ENCODE results near the gene STK38. TPM values are rescaled to one million over a fixed set of nuclear protein-coding genes. Genes with fewer than 3 reads are reported as not detected.

The STK38 gene
- total and polyA plus RNA-seq, 2 donors (not counting 1 experiment from before 2014, with no cell fraction given), result 26.1 to 67.4 TPM

- Histone ChIP-seq H3K9me3 (ENCODE audit: control extremely low read depth in 1 of 3, control insufficient read depth in 2 of 3, insufficient read depth in 1 of 3, low read length in 2 of 3) (no peaks in the 10 kb centered on the region), H3K27ac (ENCODE audit: low read length in 2 of 2) (peak overlapping the region in 1 of 2 donors; percentile 92), H3K4me2 (replicated peaks; ENCODE audit: low read depth, low read length, poor library complexity, severe bottlenecking) (peak overlapping the region; percentile 87), H3K79me2 (ENCODE audit: control insufficient read depth, insufficient read depth, low read length) (peaks cover 51% of the 10 kb centered on the region), H3K9ac (ENCODE audit: low read length) (no peak overlapping the region), H3K4me1 (ENCODE audit: control insufficient read depth in 2 of 2, insufficient read depth in 2 of 2, low read length in 2 of 2) (peaks cover 46 to 52% of the 10 kb centered on the region in 2 donors), H3K36me3 (replicated peaks in 1 of 2; ENCODE audit: control extremely low read depth in 1 of 2, control insufficient read depth in 1 of 2, extremely low read depth in 1 of 2, insufficient read depth in 2 of 2, low read length in 1 of 2) (no peaks in the 10 kb centered on the region), H3K27me3 (replicated peaks in 1 of 4; ENCODE audit: control extremely low read depth in 1 of 4, control insufficient read depth in 3 of 4, insufficient read depth in 4 of 4, low read length in 3 of 4) (no peaks in the 10 kb centered on the region), H3K4me3 (ENCODE audit: control extremely low read depth in 1 of 5, extremely low read depth in 1 of 5, insufficient read depth in 1 of 5, low read depth in 2 of 5, low read length in 4 of 5) (no peak overlapping the region), H2AFZ (ENCODE audit: insufficient read depth, low read depth, low read length, poor library complexity, severe bottlenecking) (peak overlapping the region; percentile 85), H4K20me1 (ENCODE audit: control insufficient read depth, insufficient read depth, low read length, poor library complexity, severe bottlenecking) (no peaks in the 10 kb centered on the region)
- WGBS (ENCODE audit: insufficient coverage), result 100% methylated on average over 1 of the region's 2 CpGs
- intact Hi-C loops (cut with micrococcal nuclease), result loop anchor here (5.0 kb wide), 1 partner anchor 209 kb away; no protein-coding TSS in a partner anchor
- Mint-ChIP-seq H3K9me3 (ENCODE audit: insufficient read depth) (no peaks in the 10 kb centered on the region), H3K4me1 (peaks cover 54% of the 10 kb centered on the region), H3K27me3 (no peaks in the 10 kb centered on the region), H3K27ac (peak overlapping the region; percentile 90), H3K4me3 (peak overlapping the region; percentile 94)
- no peak for ATAC-seq (ENCODE audit: low read depth)
- no peak for DNase-seq
- ChIA-PET CTCF (no interaction called here), POLR2A (interaction anchor here (0.6 to 2.5 kb wide), 4 partner anchors 31 to 348 kb away, joined by 3 to 11 read pairs (median 6); partner anchors contain the start of gene SRSF3)
- TF ChIP-seq EZH2 (IDR thresholded peaks at IDR 0.05; ENCODE audit: borderline replicate concordance, insufficient read depth, low read depth, low read length, poor library complexity, severe bottlenecking), result no peak
- no peak for TF ChIP-seq CTCF (IDR thresholded peaks at IDR 0.05)
Measured at GRCh38 chr6:36548401-36548743, 1.1 kb upstream of the STK38 start.

DNA sequence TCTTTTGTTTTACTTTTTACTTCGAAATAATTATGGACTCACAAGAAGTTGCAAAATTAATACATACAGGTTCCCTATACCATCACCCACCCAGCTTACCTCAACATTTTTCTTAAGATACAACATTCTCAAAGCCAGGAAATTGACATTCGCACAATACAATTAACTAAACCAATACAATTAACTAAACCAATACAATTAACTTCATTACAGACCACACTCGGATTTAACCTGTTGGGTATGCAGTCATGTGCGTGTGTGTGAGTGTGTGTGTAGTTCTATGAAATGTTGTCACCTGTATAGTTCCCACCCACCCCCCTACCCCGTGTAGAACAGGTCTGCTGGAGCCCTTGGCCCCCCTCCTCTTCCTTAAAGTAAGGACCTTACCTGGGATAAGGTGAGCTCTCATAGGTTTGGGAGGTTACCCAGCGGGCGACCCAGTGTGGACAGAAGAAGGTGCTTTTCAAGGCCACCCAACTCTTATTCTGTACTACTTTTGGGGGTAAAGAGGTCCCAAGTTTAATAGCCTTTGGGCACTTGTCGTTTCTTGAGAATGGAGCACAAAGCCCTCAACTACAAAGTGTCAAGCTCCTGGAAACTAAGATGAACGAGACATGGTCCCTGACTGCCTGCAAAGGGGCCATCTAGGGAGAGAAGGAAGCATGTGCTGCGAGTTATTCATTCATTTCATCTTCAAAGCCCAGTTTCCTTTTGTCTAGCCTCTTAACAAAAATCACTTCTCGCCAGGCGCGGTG is 544 bp upstream of the STK38 start:
- no peaks in the 10 kb centered on the region for H3K27me3 ChIP-seq (replicated peaks in 1 of 4; ENCODE audit: control extremely low read depth in 1 of 4, control insufficient read depth in 3 of 4, insufficient read depth in 4 of 4, low read length in 3 of 4)
- POLR2A ChIA-PET, result interaction anchor here (0.6 to 2.5 kb wide), 4 partner anchors 32 to 349 kb away, joined by 3 to 6 read pairs (median 5); partner anchors contain the start of gene SRSF3
- intact Hi-C loops (cut with micrococcal nuclease), result loop anchor here (1.0 to 5.0 kb wide), 5 partner anchors 46 to 209 kb away; partner anchors contain the start of genes CDKN1A, KCTD20, PXT1 and SRSF3
- ATAC-seq (ENCODE audit: low read depth) (no peak), DNase-seq (no peak)
- no CpG with 5 or more reads among the region's 13 CpGs for WGBS (ENCODE audit: insufficient coverage)
- Mint-ChIP-seq H3K4me1 (peaks cover 57% of the 10 kb centered on the region), H3K4me3 (peak overlapping the region; percentile 94), H3K27me3 (no peaks in the 10 kb centered on the region), H3K9me3 (ENCODE audit: insufficient read depth) (no peaks in the 10 kb centered on the region), H3K27ac (peak overlapping the region; percentile 91)
- no peaks in the 10 kb centered on the region for H3K36me3 ChIP-seq (replicated peaks in 1 of 2; ENCODE audit: control extremely low read depth in 1 of 2, control insufficient read depth in 1 of 2, extremely low read depth in 1 of 2, insufficient read depth in 2 of 2, low read length in 1 of 2)
- H4K20me1 ChIP-seq (ENCODE audit: control insufficient read depth, insufficient read depth, low read length, poor library complexity, severe bottlenecking), result no peaks in the 10 kb centered on the region
- peak overlapping the region; percentile 85 for H2AFZ ChIP-seq (ENCODE audit: insufficient read depth, low read depth, low read length, poor library complexity, severe bottlenecking)
- no peak for TF ChIP-seq CTCF (IDR thresholded peaks at IDR 0.05)
- no peak for TF ChIP-seq EZH2 (IDR thresholded peaks at IDR 0.05; ENCODE audit: borderline replicate concordance, insufficient read depth, low read depth, low read length, poor library complexity, severe bottlenecking)
- peaks cover 56% of the 10 kb centered on the region for H3K79me2 ChIP-seq (ENCODE audit: control insufficient read depth, insufficient read depth, low read length)
- no peaks in the 10 kb centered on the region for H3K9me3 ChIP-seq (ENCODE audit: control extremely low read depth in 1 of 3, control insufficient read depth in 2 of 3, insufficient read depth in 1 of 3, low read length in 2 of 3)
- H3K4me2 ChIP-seq (replicated peaks; ENCODE audit: low read depth, low read length, poor library complexity, severe bottlenecking), result peak overlapping the region; percentile 87
- H3K4me1 ChIP-seq (ENCODE audit: control insufficient read depth in 2 of 2, insufficient read depth in 2 of 2, low read length in 2 of 2), result peaks cover 49 to 55% of the 10 kb centered on the region in 2 donors
- H3K27ac ChIP-seq (ENCODE audit: low read length in 2 of 2), result peak overlapping the region; percentile 66 to 92
- peak overlapping the region; percentile 89 for H3K9ac ChIP-seq (ENCODE audit: low read length)
- CTCF ChIA-PET, result no interaction called here
- H3K4me3 ChIP-seq (ENCODE audit: control extremely low read depth in 1 of 5, extremely low read depth in 1 of 5, insufficient read depth in 1 of 5, low read depth in 2 of 5, low read length in 4 of 5), result peak overlapping the region; percentile 47 to 96 (median 86)

Data from B cell (primary cell).